Ureter (tissue), 1 donor: Measurements from ENCODE around the gene MNS1. TPM values are rescaled to one million over a fixed set of nuclear protein-coding genes. Genes with fewer than 3 reads are reported as not detected.
"Not testable (repeated sequence)": the region's sequence is repeated elsewhere in the genome, so short reads cannot be mapped to it uniquely, and the experiment has no call there.

ENCODE experiments used
- DNase-seq: peaks from one replicate; pipeline ENCODE4 v3.0.0-alpha.2; 2020; ENCODE audit warnings: low spot score
- total RNA-seq: library from RNA; stranded (reverse); gene quantifications from one replicate; pipeline ENCODE4 v1.2.4, GENCODE V29; 2023
- donor health status: DM: yes; HTN: yes; CAD: no.

MNS1 gene
- total RNA-seq, 1 donor from 2014 or later: 1.1 TPM

DNA sequence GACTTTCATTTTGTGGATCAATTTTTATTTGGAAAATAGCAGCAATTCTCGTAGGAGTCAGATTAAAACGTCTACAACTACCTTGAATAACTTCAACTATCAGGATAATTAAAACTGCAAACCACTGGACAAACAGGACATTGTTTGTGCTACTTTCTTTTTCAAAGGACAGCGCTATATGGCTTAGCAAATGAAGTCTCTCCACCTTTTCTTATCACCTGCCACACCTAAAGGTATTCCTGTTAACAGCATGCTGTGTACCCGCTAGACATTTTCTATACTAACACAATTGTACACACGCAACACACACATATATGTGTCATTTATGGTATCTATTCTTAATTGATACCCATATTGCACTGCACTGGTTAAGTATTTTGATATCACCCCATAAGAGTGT lies 19.2 kb downstream of the MNS1 start:
- DNase-seq: no peak

DNA sequence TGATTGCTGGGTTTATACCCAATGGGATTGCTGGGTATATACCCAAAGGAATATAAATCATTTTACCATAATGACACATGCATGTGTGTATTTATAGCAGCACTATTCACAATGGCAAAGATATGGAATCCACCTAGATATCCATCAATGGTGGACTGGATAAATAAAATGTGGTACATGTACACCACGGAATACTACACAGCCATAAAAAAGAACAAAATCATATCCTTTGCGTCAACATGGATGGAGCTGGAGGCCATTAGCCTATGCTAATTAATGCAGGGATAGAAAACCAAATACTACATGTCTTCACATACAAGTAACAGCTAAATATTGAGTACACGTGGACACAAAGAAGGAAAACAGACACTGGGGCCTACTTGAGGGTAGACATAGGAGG lies 22.6 kb downstream of the MNS1 start:
- no peak for DNase-seq

DNA sequence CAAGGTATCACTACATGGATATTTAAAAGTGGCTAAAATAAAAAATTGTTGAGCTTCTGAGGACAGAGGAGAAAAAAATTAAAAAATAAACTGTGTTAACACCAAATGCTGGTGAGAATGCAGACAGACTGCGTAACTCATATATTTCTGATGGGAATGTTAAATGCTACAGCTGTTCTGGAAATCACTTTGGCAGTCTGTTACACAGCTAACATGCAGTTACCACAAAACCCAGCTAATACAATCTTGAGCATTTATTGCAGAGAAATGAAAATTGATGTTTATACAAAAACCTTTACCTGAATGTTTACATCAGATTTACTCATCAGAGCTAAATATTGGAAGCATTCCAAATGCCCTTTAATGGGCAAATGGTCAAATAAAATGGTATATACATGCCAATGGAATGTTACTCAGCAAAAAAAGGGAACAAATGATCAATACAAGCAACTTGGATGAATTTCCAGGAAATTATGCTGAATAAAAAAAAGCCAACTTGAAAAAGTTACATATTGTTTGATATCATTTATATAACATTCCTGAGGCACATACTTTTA lies 24.6 kb downstream of the MNS1 start:
- no peak for DNase-seq

DNA sequence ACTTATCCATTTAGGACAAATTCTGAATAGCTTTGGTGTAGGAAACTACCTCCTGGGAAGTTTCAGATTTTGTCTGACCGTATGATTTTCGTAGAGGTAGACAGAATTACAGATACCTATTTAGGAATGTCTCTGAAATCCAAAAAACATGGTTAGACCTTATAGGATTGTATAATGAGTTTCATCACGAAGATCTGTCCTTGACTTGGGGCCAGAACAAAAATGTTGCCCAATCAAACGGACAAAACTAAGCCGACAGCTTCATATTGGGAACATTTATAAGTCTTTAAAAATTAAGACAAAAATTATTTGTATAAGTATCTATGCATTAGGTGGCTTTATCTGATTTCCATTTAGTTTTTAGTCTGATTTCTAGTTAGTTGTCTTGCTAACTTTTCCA lies 32.6 kb downstream of the MNS1 start:
- no peak for DNase-seq

DNA sequence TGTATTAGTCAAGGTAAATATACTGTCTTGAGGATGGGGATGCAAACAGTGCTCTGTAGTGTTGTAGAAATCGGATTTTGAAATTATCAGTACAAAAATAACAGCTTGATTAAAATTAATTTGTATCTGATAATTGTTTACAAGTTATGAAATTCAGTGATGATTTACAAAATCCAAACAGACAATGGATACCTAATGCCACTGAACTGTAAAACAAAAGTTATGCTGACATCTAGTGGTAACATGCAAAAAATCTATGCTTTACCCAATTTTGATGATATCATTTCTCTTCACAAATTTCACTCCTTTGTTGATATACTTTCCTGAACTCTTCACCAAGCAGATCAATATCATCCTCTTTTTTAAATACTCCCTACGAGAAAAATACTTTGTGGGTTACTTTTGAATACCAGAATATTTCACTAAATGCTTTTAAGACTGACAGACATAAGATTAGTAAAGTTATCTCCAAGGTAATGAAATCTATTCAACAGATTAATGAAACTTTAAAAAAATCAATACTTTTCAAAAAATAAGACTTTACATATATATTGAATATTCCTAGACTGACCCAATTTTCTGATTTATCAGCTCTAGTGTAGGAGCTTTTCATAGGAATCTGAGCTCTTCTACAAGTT lies 36.0 kb downstream of the MNS1 start:
- no peak for DNase-seq

DNA sequence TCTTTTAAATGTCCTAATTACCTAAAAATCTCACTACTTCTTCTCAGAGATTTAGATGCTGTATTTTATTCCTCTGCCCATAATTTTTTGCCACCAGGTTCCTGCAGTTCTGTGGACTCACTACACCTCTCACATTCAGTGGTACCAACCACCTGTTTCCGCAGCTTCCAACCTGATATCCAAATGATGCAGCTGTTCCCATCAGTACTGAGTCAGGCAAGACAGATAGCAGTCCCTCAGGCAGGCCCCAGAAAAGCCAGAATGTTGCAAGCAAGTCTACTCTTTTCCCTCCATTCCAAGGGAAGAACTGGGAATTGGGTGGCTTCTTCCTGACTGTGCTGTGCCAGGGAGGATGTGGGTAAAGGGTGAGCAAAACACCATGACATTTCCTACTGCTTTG lies 39.0 kb downstream of the MNS1 start:
- DNase-seq: no peak

DNA sequence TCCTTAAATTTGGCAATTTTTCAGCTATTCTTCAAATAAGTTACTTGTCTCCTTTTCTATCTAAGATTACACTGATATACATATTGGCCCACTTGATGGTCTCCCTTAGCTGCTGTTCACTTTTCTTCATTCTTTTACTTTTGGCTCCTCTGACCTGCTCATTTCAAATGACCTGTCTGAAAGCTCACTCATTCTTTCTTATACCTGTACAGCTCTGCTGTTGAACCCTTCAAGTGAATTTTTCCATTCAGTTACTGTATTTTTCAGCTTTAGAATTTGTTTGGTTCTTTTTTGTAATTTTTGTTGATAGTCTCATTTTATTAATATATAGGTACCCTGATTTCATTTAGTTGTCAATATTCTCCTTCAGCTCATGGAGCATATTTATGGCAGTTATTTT lies 39.7 kb downstream of the MNS1 start:
- DNase-seq: no peak

DNA sequence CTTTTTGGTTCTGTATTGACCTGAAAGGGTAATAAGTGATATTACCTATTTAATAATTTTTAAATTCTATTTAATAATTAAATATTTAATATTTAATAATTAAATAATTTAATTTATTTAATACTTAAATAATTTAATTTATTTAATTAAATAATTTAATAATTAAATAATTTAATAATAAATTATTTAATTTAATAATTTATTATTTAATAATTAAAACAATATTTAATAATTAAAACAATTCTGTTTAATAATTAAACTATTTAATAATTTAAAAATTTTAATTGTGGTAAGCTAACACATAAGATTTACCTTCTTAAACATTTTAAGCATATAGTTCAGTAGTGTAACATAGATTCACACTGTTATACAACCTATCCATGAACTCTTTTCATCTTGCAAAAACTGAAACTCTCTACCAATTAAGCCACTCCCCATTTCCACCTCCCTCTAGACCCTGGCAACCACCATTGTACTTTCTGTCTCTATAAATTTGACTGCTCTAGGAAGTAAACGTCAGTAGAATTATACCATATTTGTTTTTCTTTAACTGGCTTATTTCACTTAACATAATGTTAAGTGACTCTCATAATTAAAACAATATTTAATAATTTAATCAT lies 51.7 kb downstream of the MNS1 start:
- DNase-seq: not testable (repeated sequence)

DNA sequence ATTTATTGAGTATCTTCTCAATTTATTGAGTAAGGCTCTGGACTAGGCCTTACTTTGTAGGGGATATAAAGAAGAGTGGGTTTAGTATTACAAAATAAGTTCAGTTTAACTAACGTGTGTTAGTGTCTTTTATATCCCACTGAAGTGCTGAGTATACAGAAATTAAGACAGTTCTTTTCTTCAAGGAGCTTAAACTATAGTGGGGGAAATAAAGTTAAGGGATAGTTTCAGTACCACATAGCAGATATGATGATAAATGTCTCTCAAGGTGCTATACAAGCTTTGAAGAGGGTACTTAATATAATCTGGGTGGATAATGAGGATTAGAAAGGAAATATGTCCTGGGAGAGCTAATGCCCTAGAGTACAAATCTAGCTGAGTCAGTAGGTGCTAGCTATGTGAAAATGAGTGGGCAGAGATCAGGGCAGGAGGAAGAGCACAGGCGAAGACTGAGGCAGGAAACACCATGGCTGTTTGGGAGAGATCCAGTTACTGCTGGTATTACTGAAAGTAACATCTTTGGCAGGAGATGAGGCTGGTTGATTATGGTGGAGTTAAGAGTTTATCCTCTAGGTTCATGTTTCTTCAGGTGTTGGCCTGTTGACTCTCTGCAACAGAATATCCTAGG lies 53.7 kb downstream of the MNS1 start:
- DNase-seq: no peak

DNA sequence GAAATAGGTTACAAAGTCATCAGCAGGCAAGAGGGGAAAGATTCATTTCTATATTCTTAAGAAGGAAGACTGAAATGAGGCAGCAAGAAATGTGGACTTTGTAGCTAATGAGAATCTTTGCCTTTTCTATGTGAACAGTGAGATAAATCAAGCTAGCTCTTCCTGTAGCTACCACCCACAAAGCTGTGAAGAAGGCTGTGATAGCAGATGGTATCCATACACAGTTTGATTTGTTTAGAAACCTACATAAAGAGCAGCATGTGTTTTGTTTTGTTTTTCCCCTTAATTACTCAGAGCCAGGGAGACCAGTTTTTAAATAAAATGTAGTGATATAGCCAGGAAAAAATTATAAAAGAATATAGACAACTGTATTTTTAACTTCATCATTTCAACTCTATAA lies 54.2 kb downstream of the MNS1 start:
- DNase-seq: no peak

DNA sequence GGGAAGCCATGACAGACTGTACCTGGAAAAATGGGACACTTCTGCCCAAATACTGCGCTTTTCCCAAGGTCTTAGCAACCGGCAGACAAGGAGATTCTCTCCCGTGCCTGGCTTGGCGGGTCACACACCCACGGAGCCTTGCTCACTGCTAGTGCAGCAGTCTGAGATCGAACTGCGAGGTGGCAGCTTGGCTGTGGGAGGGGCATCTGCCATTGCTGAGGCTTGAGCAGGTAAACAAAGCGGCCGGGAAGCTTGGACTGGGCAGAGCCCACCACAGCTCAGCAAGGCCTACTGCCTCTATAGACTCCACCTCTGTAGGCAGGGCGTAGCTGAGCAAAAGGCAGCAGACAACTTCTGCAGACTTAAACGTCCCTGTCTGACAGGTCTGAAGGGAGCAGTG lies 65.7 kb downstream of the MNS1 start:
- not testable (repeated sequence) for DNase-seq

DNA sequence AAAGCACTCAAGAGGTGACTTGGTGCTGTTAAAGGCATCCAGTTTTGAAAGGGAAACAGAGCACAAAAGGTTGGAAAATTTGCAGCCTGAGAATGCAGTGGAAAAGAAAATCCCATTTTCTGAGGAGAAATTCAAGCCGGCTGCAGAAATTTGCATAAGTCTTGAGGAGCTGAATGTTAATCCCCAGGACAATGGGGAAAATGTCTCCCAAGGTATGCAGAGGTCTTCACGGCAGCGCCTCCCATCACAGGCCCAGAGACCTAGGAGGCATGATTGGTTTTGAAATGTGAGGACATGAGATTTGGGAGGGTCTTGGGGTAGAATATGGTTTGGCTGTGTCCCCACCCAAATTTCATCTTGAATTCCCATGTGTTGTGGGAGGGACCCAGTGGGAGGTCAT lies 67.6 kb downstream of the MNS1 start:
- not testable (repeated sequence) for DNase-seq

DNA sequence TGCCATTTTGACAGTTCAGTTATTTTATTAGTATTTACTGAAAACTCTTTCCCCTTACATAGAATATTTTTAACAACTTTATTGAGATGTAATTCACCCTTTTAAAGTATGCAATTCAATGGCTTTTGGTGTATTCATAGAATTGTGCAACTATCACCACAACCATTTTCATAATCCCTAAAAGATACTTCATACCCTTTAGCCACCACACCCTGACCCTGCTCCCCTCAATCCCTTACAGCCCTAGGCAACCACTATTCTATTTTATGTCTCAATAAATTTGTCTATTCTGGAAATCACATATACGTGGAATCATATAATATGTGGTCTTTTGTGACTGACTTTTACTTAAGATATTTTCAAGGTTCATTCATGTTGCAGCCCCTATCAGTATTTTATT lies 70.0 kb downstream of the MNS1 start:
- DNase-seq: no peak

DNA sequence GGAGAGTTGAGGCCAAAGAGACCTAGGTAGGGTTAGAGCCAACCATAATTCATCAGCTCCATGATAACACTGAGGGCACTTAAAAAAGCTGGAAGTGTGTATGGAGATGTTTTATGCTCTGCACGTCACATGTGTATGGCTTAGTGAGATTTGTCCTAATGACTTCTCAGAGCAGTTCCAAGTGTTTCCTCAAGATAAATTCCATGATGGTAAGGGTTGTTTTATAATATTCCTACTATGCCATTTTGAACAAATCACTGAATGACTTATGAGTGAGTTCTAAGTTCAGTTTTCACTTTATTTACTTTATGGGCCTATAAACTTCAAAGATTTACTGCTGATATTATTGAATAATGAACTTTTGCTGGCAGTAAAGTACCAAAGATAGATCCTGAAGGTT lies 71.7 kb downstream of the MNS1 start:
- no peak for DNase-seq

DNA sequence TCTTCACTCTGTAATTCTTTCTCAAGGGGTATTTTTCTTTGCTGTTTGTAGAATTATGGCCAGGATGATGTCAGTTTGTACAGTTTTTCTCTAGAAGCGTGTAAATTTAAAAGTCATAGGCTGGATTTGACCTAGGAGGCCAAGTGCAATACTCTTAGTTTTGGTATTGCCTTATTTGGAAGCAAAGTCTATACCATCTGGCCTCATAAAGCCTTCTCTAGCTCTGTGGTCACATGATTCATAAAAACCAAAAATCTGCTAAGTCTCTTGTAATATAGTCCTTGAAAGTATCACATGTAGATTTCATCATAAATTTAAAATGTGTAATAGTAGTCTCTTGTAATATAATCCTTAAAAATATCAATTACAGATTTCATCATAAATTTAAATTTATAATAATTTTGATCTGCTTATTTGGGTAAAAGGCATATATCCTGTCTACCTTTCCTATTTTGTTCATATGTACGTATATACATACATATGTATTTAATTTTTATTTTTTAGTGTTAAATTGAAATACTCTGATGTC lies 74.1 kb downstream of the MNS1 start:
- DNase-seq: no peak

DNA sequence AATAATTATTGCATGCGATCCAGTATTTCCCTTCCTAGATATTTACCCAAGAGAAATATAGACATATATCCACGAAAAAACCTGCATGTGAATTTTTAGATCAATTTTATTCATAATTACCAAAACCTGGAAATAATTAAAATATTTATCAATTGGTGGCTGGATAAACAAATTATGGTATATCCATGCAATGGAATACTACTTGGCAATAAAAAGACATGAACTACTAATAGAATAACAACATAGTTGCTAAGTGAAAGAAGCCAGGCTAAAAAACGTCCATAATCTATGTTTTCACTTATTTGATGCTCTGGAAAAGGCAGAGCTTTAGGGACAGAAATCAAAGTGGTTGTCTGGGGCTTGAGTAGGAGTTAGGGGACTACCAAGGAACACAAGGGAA lies 79.0 kb downstream of the MNS1 start:
- DNase-seq: no peak

DNA sequence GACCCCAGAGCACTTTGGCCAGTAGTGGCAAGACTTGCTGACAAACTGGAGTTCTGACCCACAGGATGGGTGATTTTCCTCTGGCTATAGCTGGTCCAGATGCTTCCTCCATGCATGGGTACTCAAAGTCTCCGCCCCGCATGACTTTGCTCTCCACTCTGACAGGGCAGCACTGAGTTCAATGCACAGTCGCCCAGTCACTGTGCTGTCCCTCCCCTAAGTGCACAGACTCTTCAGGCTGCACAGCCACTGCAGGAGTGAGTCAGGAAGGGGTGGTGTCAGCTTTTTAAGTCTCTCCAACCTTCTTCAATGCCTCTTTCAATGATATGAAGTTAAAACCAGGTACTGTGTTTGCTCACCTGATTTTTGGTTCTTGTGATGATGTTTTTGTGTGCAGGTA lies 81.9 kb downstream of the MNS1 start:
- no peak for DNase-seq

Other genes starting within 250 kb of the MNS1 start
- gene RFX7, start 221.3 kb downstream of the MNS1 start, total RNA-seq: 36.0 TPM
- 20.5 TPM for gene TEX9, start 99.7 kb downstream of the MNS1 start, total RNA-seq